ENCODE measurements around the gene BASP1.
"Not testable (repeated sequence)": the region's sequence is repeated elsewhere in the genome, so short reads cannot be mapped to it uniquely, and the experiment has no call there.

The BASP1 gene, protein sequence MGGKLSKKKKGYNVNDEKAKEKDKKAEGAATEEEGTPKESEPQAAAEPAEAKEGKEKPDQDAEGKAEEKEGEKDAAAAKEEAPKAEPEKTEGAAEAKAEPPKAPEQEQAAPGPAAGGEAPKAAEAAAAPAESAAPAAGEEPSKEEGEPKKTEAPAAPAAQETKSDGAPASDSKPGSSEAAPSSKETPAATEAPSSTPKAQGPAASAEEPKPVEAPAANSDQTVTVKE

DNA sequence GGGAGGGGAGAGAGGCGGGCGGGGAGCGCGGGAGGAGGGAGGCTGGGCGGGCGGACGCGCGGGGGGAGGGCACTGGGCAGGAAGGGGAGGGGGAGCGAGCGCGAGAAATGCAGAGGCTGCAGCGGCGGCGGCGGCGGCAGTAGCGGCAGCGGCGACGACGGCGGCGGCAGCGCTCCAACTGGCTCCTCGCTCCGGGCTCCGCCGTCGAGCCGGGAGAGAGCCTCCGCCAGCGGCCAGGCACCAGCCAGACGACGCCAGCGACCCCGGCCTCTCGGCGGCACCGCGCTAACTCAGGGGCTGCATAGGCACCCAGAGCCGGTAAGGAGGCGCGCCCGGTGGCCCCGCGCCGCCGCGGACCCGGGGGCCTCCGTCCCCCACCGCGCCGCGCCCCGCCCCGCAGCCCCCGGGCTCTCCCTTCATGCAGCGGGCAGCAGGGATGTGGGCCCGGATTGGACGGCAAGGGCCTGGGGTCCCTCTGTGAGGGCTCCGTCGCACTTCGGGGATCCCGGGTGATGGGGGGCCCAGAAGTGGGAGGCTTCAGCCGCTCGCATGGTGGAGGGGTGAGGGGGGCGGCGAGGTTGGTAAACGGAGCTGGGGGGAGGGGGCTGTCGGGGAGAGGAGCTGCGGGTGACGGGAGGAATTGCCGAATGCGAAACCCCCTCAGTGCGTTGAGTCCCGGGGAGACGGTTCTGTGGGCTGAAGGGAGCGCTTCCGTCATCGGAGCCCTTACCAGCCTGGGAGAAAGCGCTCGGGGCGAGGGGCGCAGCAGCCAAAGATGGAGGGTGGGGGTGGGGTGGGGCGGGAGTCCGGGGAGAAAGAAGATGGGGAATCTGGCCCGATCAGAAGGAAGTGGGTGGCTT is at the start of gene BASP1:
TSS of gene BASP1 (plus strand) at position 139 of the 860 bp plus-strand sequence. CDS start 57,586 bp downstream, outside the sequence.
- DNase-seq: peak; percentile 25 to 44

DNA sequence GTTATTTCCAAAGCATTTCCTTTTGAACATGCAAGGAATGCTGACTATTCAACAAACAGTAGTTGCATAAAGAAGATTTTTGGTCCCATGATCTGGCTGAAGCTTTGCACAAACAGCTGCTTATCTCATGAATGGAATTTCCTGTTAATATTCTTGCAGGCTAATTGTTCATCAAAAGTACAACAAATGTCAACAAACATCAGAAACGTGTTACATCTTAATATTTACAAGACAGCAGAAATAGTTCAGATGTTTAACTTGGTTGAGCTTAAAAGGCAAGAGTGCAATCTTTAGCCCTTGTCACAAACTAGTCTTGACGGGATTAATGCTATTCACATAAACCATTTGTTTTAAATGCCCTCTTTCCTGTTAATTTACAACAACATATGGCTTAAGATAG is 47.9 kb upstream of the BASP1 start:
- DNase-seq: no peak

DNA sequence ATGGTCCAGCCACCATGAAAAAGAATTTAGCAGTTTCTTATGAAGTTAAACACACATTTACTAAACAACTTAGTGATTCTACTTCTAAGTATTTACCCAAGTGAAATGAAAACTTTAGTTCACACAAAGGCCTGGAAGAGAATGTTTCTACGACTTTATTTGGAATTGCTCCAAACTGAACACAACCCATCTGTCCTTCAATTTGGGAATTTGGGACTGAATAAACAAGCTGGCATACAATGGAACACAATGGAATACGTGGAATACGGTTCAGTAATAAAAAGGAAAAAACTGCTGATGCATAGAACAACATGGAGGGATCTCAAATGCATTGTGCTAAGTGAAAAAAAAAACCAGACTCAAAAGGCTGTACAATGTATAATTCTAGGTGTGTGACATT is 44.6 kb upstream of the BASP1 start:
- DNase-seq: no peak

DNA sequence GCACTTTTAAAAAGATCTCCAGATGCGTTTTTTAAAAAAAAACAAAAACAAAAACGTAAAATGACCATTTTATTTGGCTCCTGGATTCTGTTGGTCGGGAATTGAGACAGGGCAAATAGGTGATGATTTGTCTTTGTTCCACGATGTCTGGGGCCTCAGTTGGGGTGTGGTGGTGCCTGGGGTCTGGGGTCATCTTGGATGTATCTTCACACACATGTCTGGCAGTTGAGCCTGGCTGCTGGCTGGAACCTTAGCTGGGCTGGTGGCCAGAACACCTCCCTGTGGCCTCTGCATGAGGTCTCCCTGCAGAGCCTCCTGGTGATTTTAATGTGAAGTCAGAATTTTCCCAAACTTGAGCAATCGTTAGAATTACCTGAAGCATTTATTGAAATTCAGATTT is 42.5 kb upstream of the BASP1 start:
- no peak for DNase-seq

DNA sequence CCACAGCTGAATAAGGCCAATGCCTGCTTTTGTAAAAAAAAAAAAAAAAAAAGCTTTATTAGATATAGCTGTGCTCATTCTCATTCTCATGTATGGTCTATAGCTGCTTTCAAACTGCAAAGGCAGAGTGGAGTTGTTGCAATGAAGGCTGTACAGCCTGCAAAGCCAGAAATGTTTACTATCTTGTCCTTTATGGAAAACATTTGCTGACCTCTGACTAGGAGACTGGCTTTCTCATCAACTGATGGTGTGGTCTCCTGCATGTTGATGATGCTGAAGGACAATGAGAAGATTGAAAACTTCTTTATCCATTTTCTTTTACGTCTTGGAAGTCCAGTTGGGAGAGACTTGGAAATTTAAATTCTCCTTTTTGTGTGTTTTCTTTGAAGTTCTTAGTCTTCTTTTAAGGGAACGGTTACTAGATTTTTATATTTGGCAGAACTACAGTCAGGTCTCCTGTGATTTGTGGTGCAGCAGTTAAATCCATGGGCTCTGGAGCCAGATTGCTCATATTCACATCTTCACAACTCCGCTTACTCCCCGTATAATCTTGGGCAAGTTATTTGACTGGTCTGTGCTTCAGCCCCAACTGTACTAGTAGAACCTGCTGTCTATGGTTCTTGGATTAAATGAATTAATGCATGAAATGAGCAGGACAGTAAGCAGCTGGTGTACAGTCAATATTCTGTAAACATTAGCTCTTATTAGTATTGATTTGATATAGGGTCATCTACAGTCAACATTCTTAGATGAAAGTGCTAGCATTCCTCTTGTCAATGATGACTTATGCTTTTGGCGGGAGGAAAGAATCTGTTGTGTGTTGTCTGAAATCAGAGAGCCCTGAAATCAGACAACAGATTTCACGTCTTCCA is 39.7 kb upstream of the BASP1 start:
- DNase-seq: no peak

DNA sequence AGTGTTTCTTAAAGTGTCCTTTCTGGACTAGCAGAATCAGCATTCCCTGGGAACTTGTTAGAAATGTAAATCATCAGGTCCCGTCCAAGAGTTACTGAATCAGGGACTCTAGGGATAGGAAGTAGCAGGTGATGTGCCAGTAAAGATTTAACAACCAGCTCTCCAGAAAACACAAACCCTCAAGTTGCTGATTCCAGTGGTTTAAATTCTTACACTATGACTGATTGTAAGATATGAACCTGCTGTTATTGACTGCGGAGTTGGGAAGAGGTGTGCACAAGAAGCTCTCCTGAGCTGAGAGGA is 39.1 kb upstream of the BASP1 start:
- no peak for DNase-seq

DNA sequence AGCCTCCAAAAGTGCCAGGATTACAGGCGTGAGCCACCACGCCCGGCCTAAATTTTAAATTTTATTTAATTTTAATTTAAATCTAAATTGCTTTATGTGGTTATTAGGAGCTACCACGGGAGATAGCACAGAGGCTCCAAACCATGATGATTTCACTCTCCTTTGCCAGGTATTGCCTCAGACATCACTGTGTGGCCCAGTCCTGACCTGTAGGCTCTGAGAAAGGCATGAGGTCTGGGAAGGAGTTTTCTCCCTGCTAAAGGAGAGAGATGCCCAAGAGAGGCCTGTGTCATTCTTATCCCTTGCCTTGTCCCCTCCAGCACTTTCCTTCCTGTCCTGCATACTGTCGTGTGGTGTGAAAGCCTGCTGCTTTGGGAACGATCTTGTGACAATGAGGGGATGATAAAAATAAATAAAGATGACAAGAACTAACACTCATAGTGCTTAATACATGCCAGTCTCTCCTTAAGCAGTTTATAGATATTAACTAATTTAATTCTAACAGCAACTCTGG is 37.0 kb upstream of the BASP1 start:
- no peak for DNase-seq

DNA sequence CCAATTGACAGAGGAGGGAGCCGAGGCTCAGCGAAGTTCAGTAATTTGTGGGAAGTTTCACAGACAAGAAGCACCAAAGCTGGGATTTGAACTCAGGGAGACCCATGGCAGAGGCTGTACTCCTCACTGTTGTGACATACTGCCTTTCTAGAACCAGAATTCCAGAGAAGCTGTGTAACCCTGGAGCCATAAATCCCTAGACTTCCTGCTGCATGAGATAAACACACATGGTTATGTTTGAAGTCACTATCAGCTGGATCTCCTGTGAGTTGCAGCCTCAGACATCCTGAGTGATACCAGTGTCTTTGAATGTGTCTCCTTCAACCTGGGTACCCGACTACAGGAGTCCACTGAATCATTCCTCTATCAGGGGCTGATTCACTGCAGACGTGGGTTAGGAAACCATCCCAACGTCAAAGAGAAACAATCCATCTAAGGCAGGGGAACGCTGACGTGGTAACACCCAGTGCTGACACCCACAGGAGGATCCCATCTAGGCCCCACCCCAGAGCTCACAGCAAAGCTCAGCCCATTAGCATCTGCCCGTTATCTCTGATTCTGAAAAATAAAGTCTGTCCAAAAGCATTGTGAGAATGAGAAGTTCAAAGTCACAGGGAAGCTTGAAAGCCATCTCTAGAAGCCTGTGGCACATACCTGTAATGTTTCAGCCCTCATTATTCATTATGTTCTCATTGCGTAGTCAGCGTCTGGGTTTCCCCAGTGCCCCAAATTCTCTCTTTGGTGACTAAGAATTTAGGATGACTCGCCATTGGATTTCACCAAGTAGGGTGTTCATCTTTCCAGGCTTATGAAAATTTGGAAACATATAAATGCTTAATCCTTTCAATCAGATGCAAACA is 36.3 kb upstream of the BASP1 start:
- DNase-seq: no peak

DNA sequence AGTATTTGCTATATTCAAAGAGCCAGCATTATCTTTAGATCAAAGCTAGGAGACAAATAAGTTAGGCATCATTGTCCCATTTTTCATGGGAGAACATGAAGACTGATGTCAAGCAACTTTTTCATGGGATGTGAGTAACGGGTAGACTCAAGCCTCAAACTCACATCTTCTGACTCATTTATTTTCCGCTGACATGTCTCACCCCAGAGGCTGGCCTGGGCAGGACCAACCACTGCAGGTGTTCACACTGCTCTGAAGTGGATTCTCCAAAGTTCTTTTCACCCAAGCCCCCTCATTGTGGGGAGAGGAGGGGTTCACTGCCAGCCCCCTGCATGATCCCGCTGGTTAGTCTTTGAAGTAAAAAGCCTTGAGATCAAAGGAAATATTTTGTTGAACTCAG is 34.9 kb upstream of the BASP1 start:
- no peak for DNase-seq

DNA sequence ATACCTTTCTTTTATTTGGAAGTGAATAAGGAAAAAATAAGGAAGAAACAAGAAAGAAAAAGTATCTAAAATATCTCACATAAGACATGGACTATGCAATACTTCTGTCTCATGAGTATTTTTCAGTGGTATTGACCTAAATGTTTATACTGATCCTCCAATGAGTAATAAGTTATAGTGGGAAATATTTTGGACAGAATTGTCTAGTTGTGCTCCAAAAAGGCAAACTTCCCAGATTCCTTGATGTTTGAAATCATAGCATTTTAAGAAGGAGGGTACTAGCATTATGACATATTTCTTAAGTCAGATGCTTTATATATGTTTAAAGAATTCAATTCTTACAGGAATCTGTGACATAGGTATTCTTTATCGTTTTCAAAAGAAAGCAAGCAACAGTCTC is 34.5 kb upstream of the BASP1 start:
- no peak for DNase-seq

DNA sequence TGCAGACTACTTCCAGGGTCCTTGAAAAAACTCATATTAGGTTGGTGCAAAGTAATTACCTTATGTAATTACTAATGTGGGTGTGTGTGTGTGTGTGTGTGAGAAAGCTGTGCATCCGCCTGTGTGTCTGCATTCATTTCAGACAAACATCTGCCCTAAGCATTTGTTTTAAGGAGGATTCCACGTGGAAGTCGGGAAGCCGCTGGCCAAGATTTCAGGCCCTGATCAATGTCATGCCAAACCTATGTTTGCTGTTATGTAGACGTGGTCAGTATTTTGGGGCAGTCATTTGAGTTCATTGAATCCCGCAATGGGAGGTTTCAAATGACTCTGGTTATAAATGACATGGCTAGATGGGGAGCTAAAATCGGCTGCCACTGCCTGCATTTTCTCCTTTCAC is 33.6 kb upstream of the BASP1 start:
- DNase-seq: no peak

DNA sequence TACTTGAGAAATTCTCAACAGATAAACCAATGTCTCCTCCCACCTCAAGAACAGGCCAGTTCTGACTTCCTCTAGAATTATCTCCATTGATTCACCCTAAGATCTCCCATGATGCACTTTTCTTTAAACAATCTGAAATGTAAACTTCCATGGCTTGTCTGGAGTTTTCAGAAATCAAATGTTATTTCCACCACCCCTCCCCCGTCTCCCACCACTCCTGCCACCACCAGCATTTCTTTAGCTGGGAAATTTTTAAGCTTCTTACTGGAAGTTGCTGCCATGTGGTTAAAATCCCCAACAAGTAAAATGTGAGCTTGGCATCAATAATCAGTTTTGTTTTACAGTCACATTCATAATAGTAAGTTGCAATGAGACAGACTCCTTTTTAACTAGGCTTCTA is 32.8 kb upstream of the BASP1 start:
- DNase-seq: no peak

DNA sequence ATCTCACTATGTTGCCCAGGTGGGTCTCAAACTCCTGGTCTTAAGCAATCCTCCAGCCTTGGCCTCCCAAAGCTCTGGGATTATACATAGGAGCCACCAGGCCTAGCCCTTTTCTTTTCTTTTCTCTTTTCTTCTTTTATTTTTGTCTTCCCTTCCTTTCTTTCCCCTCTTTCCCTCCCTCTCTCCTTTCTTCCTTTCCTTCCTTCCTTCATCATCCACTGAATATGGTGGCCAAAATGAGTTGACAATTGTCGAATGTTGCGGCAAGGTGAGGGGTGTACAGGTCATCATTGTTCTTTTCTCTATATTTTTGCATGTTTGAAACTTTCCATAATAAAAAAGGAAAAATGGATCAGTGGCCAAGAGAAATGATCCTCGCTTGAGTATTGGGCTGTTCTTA is 32.1 kb upstream of the BASP1 start:
- no peak for DNase-seq

DNA sequence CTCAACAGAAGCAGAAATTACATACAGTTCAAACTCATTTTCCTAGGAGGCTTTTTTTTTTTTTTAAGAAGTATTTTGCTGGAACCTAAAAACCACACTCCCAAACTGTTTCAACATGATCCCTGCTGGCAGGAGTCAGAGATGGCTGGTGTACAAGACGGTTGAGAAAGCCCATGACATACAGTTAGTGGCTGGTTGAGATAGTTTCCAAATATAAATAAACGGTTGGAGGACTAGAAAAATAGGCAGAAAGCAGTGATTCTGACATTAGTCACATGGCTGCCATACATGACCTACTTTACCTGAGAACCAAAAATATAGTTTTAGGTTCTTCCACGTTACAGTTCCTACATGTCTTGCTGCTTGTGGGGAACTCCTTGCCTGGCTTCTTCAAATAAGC is 31.7 kb upstream of the BASP1 start:
- no peak for DNase-seq

DNA sequence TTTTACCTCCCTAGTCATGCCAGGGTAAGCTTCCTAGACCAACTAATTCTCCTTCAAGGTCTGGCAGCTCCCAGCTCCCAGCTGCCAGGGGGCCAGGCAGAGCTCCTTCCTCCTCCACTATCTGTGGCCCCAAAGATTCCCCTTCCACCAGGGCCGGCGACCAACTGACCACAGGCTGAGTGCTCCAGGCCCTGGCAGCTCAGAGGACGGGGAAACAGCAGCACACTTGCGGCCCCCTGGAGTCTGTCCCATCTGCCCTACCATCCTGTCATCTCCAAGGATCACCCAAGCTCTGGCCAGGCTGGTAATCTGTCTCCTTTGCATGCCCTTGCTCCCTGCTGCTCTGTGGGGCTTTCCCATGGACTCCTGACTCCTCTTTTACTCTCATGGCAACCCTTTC is 31.2 kb upstream of the BASP1 start:
- no peak for DNase-seq

DNA sequence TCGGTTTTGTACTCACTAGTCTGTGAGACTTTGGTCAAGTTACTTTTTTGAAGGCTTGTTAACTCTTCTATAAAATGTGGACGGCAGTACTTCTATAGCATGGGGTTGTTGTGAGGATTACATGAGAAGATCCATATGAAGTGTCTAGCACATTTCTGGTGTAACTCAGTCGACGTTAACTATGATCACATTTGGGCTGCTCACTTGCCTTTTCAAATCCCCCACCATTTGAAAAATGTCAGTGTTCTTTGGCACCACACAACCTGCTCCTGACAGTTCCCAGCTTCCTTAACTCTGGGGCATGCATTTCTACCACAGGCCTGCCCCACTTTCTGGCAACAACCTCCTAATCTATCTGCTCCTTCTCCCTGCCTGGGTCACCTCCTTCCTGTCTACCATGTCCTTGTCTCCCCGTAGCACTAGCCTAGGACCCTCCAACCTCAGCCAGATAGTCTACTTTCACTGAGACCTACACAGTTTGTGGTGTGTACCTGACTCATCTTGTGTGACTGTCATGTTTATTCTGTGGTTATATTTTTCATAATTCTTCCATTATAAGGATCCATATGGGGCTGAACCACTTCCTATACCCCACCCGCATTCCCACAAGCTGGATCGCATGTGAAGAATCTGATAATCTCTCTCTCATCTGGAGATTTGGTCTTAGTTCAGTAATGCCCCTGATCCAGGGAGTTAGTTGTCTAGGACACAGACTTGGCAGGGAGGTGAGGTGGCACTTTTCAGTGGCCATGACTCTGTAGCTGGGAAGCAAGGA is 30.2 kb upstream of the BASP1 start:
- no peak for DNase-seq

DNA sequence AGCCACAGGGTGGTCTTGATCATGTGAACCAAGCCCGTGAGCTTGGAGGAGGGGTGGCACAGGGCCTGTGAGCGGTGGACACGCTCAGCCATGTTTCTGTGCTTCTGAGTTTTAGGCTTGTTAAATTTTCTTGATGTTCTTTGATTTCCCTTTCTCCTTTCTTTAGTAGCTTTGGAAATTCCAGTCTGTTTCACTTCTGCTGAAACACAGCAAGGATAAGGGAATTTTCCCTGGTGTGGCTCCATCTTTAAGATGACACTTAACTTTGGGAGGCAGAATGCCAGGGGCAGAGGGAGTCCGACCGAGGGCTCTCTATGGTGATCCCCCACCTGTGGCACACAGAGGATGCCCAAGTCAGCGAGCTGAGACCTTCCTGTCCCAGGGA is 29.7 kb upstream of the BASP1 start:
- no peak for DNase-seq

DNA sequence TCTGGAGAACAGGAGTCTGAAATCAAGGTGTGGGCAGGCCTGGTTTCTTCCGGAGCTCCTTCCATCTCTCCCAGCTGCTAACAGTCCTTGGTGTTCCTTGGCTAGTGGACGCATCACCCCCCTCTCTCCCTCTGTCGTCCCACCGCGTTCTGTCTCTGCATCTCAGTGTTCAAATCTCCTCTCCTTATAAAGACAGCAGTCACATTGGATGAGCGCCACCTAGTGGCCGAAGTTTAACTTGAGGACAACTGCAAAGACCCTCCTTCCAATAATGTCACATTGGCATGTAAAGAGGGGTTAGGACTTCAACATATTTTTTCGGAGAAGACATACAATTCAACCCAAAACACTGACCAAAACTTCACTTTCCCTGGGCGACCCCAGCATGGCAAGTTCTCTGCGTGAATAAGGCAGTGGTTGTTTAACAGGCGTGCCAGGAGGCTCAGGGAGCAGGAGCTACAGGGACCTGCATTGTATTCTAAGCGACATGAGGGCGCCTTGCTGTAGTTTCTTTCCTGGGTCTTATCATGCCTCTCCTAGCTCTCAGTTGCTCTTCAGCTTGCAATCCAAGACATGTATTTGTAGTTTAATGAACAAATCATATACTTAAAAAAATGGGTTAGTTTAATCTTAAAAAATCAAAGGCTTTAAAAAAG is 27.9 kb upstream of the BASP1 start:
- peak; percentile 38 to 64 for DNase-seq

DNA sequence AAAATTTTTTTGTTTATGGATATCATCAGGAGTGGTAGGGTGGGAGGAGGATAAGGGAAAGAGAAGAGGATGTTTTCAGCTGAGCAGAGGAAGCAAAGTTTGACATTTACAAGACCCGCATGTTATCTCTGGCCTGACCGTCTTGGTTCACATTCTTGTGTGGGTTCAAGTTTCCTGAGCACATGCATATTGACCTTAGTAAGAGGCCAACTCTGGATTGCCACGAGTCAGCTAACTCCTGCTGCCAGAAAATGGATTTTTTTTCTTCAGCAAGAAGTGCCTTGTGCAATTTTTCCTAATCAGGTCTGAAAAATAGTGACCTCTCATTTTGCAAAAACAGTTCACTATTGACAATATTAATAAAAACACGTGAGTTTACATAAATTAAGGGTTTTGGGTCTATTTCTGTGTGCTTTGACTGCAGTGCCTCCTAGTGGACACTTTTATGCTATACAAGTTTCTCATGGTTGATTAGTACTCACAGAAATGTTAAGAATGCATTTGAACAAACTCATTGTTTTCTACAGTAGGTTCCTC is 27.1 kb upstream of the BASP1 start:
- no peak for DNase-seq

DNA sequence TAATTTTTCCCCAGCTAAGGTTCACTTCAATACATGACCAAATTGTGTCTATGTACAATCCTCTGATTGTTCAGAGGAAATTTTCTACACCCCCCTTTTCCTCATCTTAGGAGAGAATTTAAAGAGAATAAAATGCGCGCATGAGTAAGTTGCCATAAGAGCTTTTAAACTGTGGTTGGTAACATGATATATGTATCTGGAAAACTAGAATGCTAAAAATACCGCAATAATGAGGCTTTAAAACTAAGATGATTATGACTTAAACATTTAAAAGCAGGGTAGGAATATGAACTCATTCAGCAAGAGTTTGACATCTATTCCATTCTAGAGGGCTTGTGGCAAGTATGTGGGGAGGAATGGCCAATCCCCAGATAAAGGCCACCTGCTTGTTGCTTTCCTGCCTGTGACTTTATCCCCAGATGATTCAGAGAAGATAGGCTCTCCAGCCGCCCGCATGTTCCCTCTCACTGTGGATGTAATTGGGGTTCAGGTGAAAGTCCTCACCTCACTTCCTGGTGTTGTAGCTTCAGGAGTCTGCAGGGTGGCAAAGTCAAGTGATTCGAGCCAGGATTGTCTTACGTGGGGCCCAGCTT is 26.5 kb upstream of the BASP1 start:
- DNase-seq: no peak

DNA sequence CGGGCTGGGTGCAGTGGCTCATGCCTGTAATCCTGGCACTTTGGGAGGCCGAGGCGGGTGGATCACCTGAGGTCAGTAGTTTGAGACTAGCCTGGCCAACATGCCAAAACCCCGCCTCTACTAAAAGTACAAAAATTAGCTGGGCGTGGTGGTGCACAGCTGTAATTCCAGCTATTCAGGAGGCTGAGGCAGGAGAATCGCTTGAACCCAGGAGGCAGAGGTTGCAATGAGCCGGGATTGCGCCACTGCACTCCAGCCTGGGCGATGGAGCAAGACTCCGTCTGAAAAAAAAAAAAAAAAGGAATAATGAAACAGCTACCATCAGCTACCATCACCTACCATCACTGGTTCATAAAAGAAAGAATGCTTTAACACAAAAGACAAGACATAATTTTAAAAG is 25.9 kb upstream of the BASP1 start:
- not testable (repeated sequence) for DNase-seq
